Neural cell (in vitro differentiated cells): Measurements from ENCODE around the gene UQCC2. TPM values are rescaled to one million over a fixed set of nuclear protein-coding genes. Genes with fewer than 3 reads are reported as not detected.

Experiments used
- H2AFZ ChIP-seq: fragments of 200-600, 300-800 bp; sonication (generic), shearing (Covaris generic); 2 replicates; pipeline ENCODE4 v1.6.0; 2014; ENCODE audit warnings: low read depth, mild to moderate bottlenecking, antibody characterized with exemption, low read length, moderate library complexity
- H3F3A ChIP-seq: fragments of 200-600 bp; shearing (Covaris generic); 2 replicates; pipeline ENCODE4 v1.6.1; 2016; ENCODE audit warnings: mild to moderate bottlenecking, moderate library complexity, mixed read lengths, antibody characterized with exemption, low read length; ENCODE audit not compliant: insufficient read depth, poor library complexity, severe bottlenecking
- H3K27ac ChIP-seq: fragments of 200-600, 300-800 bp; sonication (generic), shearing (Covaris generic); 2 replicates; pipeline ENCODE4 v1.5.1; 2014; ENCODE audit warnings: mild to moderate bottlenecking, low read length, moderate library complexity
- H3K27me3 ChIP-seq: fragments of 300-800, 200-600 bp; sonication (generic), shearing (Covaris generic); 2 replicates; pipeline ENCODE4 v1.6.0; 2014; ENCODE audit warnings: mild to moderate bottlenecking, low read depth, low read length, moderate library complexity; ENCODE audit not compliant: insufficient read depth
- H3K36me3 ChIP-seq: fragments of 300-800, 200-600 bp; sonication (generic), shearing (Covaris generic); 2 replicates; pipeline ENCODE4 v1.5.1; 2014; ENCODE audit warnings: mild to moderate bottlenecking, antibody characterized with exemption, low read length, moderate library complexity; ENCODE audit not compliant: insufficient read depth
- H3K4me2 ChIP-seq: fragments of 300-800, 200-600 bp; sonication (generic), shearing (Covaris generic); 2 replicates; pipeline ENCODE4 v1.6.0; 2014; ENCODE audit warnings: mild to moderate bottlenecking, low read length
- H3K4me3 ChIP-seq: fragments of 300-800, 200-600 bp; sonication (generic), shearing (Covaris generic); 2 replicates; pipeline ENCODE4 v1.5.1; 2014; ENCODE audit warnings: mild to moderate bottlenecking, low read length, moderate library complexity
- H3K79me2 ChIP-seq: fragments of 200-600 bp; shearing (Covaris generic); replicated peaks from 2 replicates; pipeline ENCODE4 v1.6.0; 2014; ENCODE audit warnings: mild to moderate bottlenecking, low read length, moderate library complexity; ENCODE audit not compliant: insufficient read depth
- H3K9ac ChIP-seq: fragments of 300-800, 200-600 bp; sonication (generic), shearing (Covaris generic); 2 replicates; pipeline ENCODE4 v1.6.1; 2016; ENCODE audit warnings: mild to moderate bottlenecking, low read length, mixed read lengths
- H3K9me2 ChIP-seq: fragments of 200-600 bp; shearing (Covaris generic); 2 replicates; pipeline ENCODE4 v1.6.1; 2016; ENCODE audit warnings: mild to moderate bottlenecking, low read length, mixed read lengths; ENCODE audit not compliant: insufficient read depth
- H3K9me3 ChIP-seq: fragments of 200-600, 300-800 bp; sonication (generic), shearing (Covaris generic); 2 replicates; pipeline ENCODE4 v1.6.1; 2016; ENCODE audit warnings: mild to moderate bottlenecking, mixed run types, low read length, moderate library complexity, mixed read lengths
- H4K20me1 ChIP-seq: fragments of 200-600 bp; shearing (Covaris generic); 2 replicates; pipeline ENCODE4 v1.6.1; 2016; ENCODE audit warnings: mild to moderate bottlenecking, mixed run types; ENCODE audit not compliant: insufficient read depth
- CTCF ChIP-seq: fragments of 450-650 bp; IDR thresholded peaks from 2 replicates; pipeline ENCODE4 v1.5.1; 2014; ENCODE audit warnings: antibody characterized with exemption, mild to moderate bottlenecking, moderate library complexity; ENCODE audit not compliant: poor library complexity, severe bottlenecking
- EP300 ChIP-seq: fragments of 450-650 bp; conservative IDR thresholded peaks from 2 replicates; pipeline ENCODE4 v1.6.1; 2014; ENCODE audit warnings: antibody characterized with exemption, mild to moderate bottlenecking, moderate library complexity; ENCODE audit not compliant: poor library complexity, severe bottlenecking
- EZH2 ChIP-seq: fragments of 200-600, 300-800 bp; shearing (Covaris generic), sonication (generic); IDR thresholded peaks from 2 replicates; pipeline ENCODE4 v1.6.1; 2014; ENCODE audit warnings: antibody characterized with exemption, low read length, borderline replicate concordance, mild to moderate bottlenecking; ENCODE audit not compliant: insufficient read depth, poor library complexity, severe bottlenecking
- MXI1 ChIP-seq: fragments of 450-650 bp; conservative IDR thresholded peaks from 2 replicates; pipeline ENCODE4 v1.6.1; 2014; ENCODE audit warnings: antibody characterized with exemption, mild to moderate bottlenecking; ENCODE audit not compliant: poor library complexity, severe bottlenecking
- POLR2AphosphoS5 ChIP-seq: IDR thresholded peaks from 2 replicates; pipeline ENCODE4 v1.6.1; 2012
- RAD21 ChIP-seq: fragments of 450-650 bp; conservative IDR thresholded peaks from 2 replicates; pipeline ENCODE4 v1.6.1; 2014; ENCODE audit warnings: antibody characterized with exemption, mild to moderate bottlenecking, moderate library complexity
- REST ChIP-seq: IDR thresholded peaks from 2 replicates; pipeline ENCODE4 v1.6.1; 2012; ENCODE audit warnings: borderline replicate concordance
- SMC3 ChIP-seq: fragments of 450-650 bp; conservative IDR thresholded peaks from 2 replicates; pipeline ENCODE4 v1.6.1; 2014; ENCODE audit warnings: antibody characterized with exemption, mild to moderate bottlenecking, moderate library complexity; ENCODE audit not compliant: poor library complexity
- TAF1 ChIP-seq: IDR thresholded peaks from 2 replicates; pipeline ENCODE4 v1.6.1; 2012; ENCODE audit warnings: low read depth
- polyA plus RNA-seq: library from polyadenylated mRNA; depleted of rRNA; stranded (reverse); fragments of >200 nt; gene quantifications from 2 replicates; pipeline ENCODE4 v1.2.3, GENCODE V29; 2014

The UQCC2 gene
- polyA plus RNA-seq, 1 donor from 2014 or later: 123 TPM

GRCh38 chr6:33716890-33717632, 5.6 kb upstream of the UQCC2 start:
- Histone ChIP-seq H3F3A (no peaks in the 10 kb centered on the region), H3K27me3 (no peaks in the 10 kb centered on the region), H3K79me2 (no peaks in the 10 kb centered on the region), H3K9ac (no peak overlapping the region), H2AFZ (no peak overlapping the region), H3K9me3 (no peaks in the 10 kb centered on the region), H4K20me1 (no peaks in the 10 kb centered on the region), H3K4me3 (no peak overlapping the region), H3K27ac (no peak overlapping the region), H3K4me2 (no peak overlapping the region), H3K9me2 (no peaks in the 10 kb centered on the region), H3K36me3 (no peaks in the 10 kb centered on the region)
- TF ChIP-seq EZH2: no peak
- TF ChIP-seq SMC3: no peak
- TF ChIP-seq POLR2AphosphoS5: no peak
- no peak for TF ChIP-seq RAD21
- no peak for TF ChIP-seq TAF1
- TF ChIP-seq CTCF: no peak
- TF ChIP-seq EP300: no peak
- TF ChIP-seq MXI1: no peak
- TF ChIP-seq REST: no peak

GRCh38 chr6:33716379-33716778, 4.9 kb upstream of the UQCC2 start:
- H3K36me3 ChIP-seq: no peaks in the 10 kb centered on the region
- no peak overlapping the region for H3K9ac ChIP-seq
- no peaks in the 10 kb centered on the region for H3K27me3 ChIP-seq
- no peak overlapping the region for H3K4me2 ChIP-seq
- TF ChIP-seq SMC3: no peak
- TF ChIP-seq REST: no peak
- no peak for TF ChIP-seq POLR2AphosphoS5
- TF ChIP-seq RAD21: no peak
- TF ChIP-seq MXI1: no peak
- TF ChIP-seq EP300: no peak
- no peak for TF ChIP-seq TAF1
- no peak for TF ChIP-seq CTCF
- no peak for TF ChIP-seq EZH2
- H3K9me2 ChIP-seq: no peaks in the 10 kb centered on the region
- no peaks in the 10 kb centered on the region for H3K9me3 ChIP-seq
- H3K79me2 ChIP-seq: no peaks in the 10 kb centered on the region
- no peak overlapping the region for H3K27ac ChIP-seq
- no peak overlapping the region for H3K4me3 ChIP-seq
- no peaks in the 10 kb centered on the region for H4K20me1 ChIP-seq
- no peak overlapping the region for H2AFZ ChIP-seq
- H3F3A ChIP-seq: no peaks in the 10 kb centered on the region
